ENCODE results near the gene ALPK1.
"Not testable (repeated sequence)": the region's sequence is repeated elsewhere in the genome, so short reads cannot be mapped to it uniquely, and the experiment has no call there.

The ALPK1 gene

GRCh38 chr4:112296949-112297880 lies at the start of gene ALPK1:
ALPK1 (plus strand) TSS chr4:112297369.
- DNase-seq: no peak

- DNase-seq: no peak
Observed at GRCh38 chr4:112251019-112251643, 46.0 kb upstream of the ALPK1 start.

- DNase-seq: no peak
Observed at GRCh38 chr4:112252234-112252633, 44.9 kb upstream of the ALPK1 start.

- no peak for DNase-seq
Observed at GRCh38 chr4:112253382-112254000, 43.7 kb upstream of the ALPK1 start.

- DNase-seq: no peak
Observed at GRCh38 chr4:112257098-112257497, 40.1 kb upstream of the ALPK1 start.

- no peak for DNase-seq
Observed at GRCh38 chr4:112266823-112267222, 30.3 kb upstream of the ALPK1 start.

- DNase-seq: no peak
Observed at GRCh38 chr4:112270051-112270450, 27.1 kb upstream of the ALPK1 start.

GRCh38 chr4:112270640-112271421 lies 26.3 kb upstream of the ALPK1 start:
- no peak for DNase-seq

GRCh38 chr4:112272292-112272691 lies 24.9 kb upstream of the ALPK1 start:
- DNase-seq: no peak

GRCh38 chr4:112274959-112275358 lies 22.2 kb upstream of the ALPK1 start:
- DNase-seq: no peak

- DNase-seq: no peak
Observed at GRCh38 chr4:112276113-112276512, 21.1 kb upstream of the ALPK1 start.

GRCh38 chr4:112277220-112277619 lies 19.9 kb upstream of the ALPK1 start:
- no peak for DNase-seq

- no peak for DNase-seq
Observed at GRCh38 chr4:112277705-112278448, 19.3 kb upstream of the ALPK1 start.

GRCh38 chr4:112279025-112279881 lies 17.9 kb upstream of the ALPK1 start:
- no peak for DNase-seq

- DNase-seq: no peak
Observed at GRCh38 chr4:112279882-112280315, 17.3 kb upstream of the ALPK1 start.

- DNase-seq: no peak
Observed at GRCh38 chr4:112280386-112281056, 16.6 kb upstream of the ALPK1 start.

- not testable (repeated sequence) for DNase-seq
Observed at GRCh38 chr4:112281895-112282398, 15.2 kb upstream of the ALPK1 start.

GRCh38 chr4:112282860-112283667 lies 14.1 kb upstream of the ALPK1 start:
- DNase-seq: no peak

GRCh38 chr4:112284166-112284565 lies 13.0 kb upstream of the ALPK1 start:
- no peak for DNase-seq
